ENCODE results near the gene VWC2. TPM values are rescaled to one million over a fixed set of nuclear protein-coding genes. Genes with fewer than 3 reads are reported as not detected.

Gene VWC2
- total RNA-seq, 4 donors from 2014 or later, result 0.13 TPM; not detected in 3

- Histone ChIP-seq H3K9me3 (no peaks in the 10 kb centered on the region), H3K27ac (peak overlapping the region in 1 of 4 donors; percentile 38), H3K4me1 (no peaks in the 10 kb centered on the region), H3K4me3 (peak overlapping the region in 2 of 4 donors; percentile 46 to 53), H3K27me3 (peaks cover 0 to 14% of the 10 kb centered on the region in 2 donors), H3K36me3 (no peaks in the 10 kb centered on the region)
- no peak for DNase-seq
- no peak for TF ChIP-seq POLR2A (IDR thresholded peaks at IDR 0.05)
- TF ChIP-seq, protein P1, sequence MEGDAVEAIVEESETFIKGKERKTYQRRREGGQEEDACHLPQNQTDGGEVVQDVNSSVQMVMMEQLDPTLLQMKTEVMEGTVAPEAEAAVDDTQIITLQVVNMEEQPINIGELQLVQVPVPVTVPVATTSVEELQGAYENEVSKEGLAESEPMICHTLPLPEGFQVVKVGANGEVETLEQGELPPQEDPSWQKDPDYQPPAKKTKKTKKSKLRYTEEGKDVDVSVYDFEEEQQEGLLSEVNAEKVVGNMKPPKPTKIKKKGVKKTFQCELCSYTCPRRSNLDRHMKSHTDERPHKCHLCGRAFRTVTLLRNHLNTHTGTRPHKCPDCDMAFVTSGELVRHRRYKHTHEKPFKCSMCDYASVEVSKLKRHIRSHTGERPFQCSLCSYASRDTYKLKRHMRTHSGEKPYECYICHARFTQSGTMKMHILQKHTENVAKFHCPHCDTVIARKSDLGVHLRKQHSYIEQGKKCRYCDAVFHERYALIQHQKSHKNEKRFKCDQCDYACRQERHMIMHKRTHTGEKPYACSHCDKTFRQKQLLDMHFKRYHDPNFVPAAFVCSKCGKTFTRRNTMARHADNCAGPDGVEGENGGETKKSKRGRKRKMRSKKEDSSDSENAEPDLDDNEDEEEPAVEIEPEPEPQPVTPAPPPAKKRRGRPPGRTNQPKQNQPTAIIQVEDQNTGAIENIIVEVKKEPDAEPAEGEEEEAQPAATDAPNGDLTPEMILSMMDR (IDR thresholded peaks at IDR 0.05), result no peak
Measured at GRCh38 chr7:49775949-49776443, 2.6 kb downstream of the VWC2 start.

DNA sequence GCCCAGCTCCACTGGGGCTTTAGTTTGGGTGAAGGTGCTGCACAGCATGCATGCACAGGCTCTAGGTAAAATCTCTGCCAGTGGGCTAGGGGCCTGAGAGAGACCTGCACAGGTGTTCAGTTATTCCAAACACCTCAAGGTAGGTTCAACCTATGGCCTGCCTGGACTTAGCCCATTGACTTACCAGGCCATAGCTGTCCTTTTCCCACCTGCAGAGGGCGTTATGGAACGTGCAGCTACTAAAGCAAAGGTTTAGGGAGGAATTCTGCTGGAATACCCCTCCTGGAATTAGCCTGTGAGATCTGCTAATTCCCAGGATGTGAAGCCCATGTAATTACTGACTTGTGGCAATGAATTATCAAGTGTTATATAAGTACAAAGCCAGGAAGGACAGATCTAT lies 3.6 kb downstream of the VWC2 start:
- Histone ChIP-seq H3K4me3 (no peak overlapping the region), H3K9me3 (no peaks in the 10 kb centered on the region), H3K27ac (no peak overlapping the region), H3K36me3 (no peaks in the 10 kb centered on the region), H3K27me3 (peaks cover 0 to 14% of the 10 kb centered on the region in 2 donors), H3K4me1 (no peaks in the 10 kb centered on the region)
- TF ChIP-seq, protein P1 (IDR thresholded peaks at IDR 0.05), result no peak
- no peak for TF ChIP-seq POLR2A (IDR thresholded peaks at IDR 0.05)
- no peak for DNase-seq

DNA sequence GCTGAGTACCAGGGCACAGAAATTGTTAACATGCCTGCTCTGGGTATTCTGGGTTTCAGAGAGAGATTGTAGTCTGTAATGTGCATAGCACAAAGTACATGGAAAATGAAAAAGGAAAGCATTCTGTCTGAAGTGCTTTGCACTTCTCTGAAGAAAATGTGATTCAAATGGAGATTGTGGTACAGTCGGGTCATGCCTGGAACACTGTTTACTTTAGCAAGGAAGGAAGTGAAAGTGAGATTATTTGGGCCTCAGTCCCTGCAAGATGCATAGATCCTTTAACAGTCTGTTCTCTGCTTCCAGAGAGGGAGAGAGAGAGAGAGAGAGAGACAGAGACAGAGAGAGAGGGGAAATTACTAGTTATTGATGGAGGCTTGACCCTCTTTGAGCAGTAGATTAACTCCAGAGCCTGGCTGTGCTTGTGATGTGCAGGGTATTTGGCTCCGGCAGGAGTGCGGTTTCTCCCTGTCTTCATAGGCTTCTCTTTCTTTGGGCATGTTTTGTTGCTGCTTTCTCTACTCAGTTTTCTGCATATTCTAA lies 5.4 kb downstream of the VWC2 start:
- Histone ChIP-seq H3K36me3 (no peaks in the 10 kb centered on the region), H3K9me3 (no peaks in the 10 kb centered on the region), H3K27ac (no peak overlapping the region), H3K4me1 (no peaks in the 10 kb centered on the region), H3K4me3 (no peak overlapping the region), H3K27me3 (peaks cover 0 to 14% of the 10 kb centered on the region in 2 donors)
- TF ChIP-seq, protein P1 (IDR thresholded peaks at IDR 0.05), result no peak
- no peak for TF ChIP-seq POLR2A (IDR thresholded peaks at IDR 0.05)
- DNase-seq, result no peak

DNA sequence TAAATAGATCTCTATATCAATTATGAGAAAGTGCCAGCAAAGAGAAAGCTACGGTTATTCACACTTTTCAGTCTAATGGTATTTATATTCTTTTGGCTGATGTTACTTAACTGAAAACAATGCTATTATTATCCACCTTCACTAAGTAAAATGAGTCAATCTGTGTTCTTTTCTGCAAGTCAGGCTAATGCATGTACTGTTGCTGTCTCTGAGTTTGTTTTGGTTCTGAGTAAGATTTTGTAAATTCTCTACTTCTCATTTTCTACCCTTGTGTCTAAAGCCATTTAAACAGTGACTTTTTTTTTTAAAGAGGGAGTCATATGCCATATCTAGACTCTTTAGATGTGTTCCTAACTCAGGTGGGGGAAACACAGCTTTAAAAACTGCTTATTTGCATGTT lies 7.5 kb downstream of the VWC2 start:
- peaks cover 0 to 2% of the 10 kb centered on the region in 2 donors for H3K27me3 ChIP-seq
- no peak overlapping the region for H3K4me3 ChIP-seq
- DNase-seq, result no peak
- H3K27ac ChIP-seq, result no peak overlapping the region
- no peak for TF ChIP-seq POLR2A (IDR thresholded peaks at IDR 0.05)
- TF ChIP-seq, protein P1 (IDR thresholded peaks at IDR 0.05), result no peak
- H3K4me1 ChIP-seq, result no peaks in the 10 kb centered on the region
- H3K9me3 ChIP-seq, result no peaks in the 10 kb centered on the region
- H3K36me3 ChIP-seq, result no peaks in the 10 kb centered on the region

- no peak for DNase-seq
- Histone ChIP-seq H3K36me3 (no peaks in the 10 kb centered on the region), H3K27ac (no peak overlapping the region), H3K27me3 (no peaks in the 10 kb centered on the region), H3K9me3 (no peaks in the 10 kb centered on the region), H3K4me3 (no peak overlapping the region), H3K4me1 (no peaks in the 10 kb centered on the region)
- no peak for TF ChIP-seq POLR2A (IDR thresholded peaks at IDR 0.05)
- TF ChIP-seq, protein P1 (IDR thresholded peaks at IDR 0.05), result no peak
Measured at GRCh38 chr7:49781996-49782395, 8.6 kb downstream of the VWC2 start.
